ENCODE results near the gene RSL1D1.
"Not testable (repeated sequence)": the region's sequence is repeated elsewhere in the genome, so short reads cannot be mapped to it uniquely, and the experiment has no call there.

The RSL1D1 gene

GRCh38 chr16:11797166-11797956, 54.0 kb downstream of the RSL1D1 start, which contains the start of gene ZC3H7A:
TSS of gene ZC3H7A (minus strand) at chr16:11797258. CDS start at chr16:11782354, 14,904 bp downstream.
- DNase-seq: peak; percentile 90 to 91

DNA sequence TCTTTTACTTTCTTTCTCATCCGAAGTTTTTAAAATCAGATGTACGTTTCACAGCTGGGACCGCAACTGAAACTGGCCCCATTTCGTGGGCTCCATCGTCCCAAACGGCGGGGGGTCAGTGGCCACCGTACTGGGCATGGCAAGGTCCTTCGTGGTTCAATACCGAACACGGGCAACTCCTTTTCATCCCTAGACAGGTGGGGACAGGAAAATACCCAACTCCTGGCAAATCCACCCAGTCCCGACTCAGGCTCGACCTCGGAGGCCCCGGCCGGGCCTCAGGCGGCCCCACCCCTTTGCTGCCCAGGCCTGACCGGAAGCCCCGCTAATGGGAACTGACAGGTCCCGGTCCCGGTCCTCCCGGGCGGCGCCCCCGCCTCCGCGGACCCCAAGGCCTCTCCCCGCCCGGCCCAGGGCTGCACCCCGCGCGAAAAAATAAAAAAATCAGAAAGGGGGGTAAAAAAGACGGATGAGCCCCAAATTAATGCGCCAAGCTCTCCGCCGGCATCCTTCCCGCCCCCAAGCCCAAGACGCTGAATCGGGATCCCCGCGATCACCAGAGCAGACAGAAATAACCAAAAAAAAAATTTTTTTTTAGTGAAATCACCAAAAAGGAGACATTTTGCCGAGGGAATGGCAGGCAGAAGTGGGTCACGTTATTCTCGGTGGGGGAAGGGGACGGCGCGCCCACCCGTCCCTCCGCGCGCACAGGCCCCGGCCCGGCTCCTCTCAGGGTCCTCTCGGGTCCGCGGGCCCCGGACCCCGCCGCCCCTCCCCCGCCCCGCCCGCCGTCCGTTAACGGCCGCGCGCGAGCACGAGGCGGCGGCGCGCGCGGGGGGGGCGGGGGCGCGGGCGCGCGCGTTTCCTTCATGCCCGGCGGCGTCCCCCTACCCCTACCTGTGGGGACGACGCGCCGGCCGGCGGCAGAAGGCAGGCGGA, 54.8 kb downstream of the RSL1D1 start:
- DNase-seq: peak; percentile 8 to 10

GRCh38 chr16:11795887-11796226, 55.5 kb downstream of the RSL1D1 start:
- no peak for DNase-seq

- DNase-seq: no peak
Measured at GRCh38 chr16:11794996-11795886, 56.1 kb downstream of the RSL1D1 start.

DNA sequence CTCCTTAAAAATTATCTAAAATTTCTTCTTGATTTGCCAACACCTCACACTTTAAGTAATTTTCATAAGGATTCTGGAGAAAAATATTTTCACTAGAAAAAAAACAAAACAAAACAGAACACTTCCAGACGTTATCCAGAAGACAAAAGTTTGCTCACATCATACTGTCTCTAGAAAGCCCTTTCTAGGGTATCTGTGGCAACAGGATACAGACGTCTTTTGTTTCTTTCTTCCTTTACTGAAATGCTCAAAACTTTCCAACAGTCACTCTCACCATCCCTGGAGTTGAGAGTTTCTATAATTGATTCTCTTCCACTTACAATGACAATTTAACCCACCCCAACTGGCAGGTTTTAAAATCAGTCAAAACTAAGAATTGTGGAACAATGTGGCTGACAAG, 56.9 kb downstream of the RSL1D1 start:
- no peak for DNase-seq

GRCh38 chr16:11793840-11794239, 57.5 kb downstream of the RSL1D1 start:
- peak in 1 of 2 experiments; percentile 13 for DNase-seq

- DNase-seq: no peak
Measured at GRCh38 chr16:11792410-11793241, 58.7 kb downstream of the RSL1D1 start.

DNA sequence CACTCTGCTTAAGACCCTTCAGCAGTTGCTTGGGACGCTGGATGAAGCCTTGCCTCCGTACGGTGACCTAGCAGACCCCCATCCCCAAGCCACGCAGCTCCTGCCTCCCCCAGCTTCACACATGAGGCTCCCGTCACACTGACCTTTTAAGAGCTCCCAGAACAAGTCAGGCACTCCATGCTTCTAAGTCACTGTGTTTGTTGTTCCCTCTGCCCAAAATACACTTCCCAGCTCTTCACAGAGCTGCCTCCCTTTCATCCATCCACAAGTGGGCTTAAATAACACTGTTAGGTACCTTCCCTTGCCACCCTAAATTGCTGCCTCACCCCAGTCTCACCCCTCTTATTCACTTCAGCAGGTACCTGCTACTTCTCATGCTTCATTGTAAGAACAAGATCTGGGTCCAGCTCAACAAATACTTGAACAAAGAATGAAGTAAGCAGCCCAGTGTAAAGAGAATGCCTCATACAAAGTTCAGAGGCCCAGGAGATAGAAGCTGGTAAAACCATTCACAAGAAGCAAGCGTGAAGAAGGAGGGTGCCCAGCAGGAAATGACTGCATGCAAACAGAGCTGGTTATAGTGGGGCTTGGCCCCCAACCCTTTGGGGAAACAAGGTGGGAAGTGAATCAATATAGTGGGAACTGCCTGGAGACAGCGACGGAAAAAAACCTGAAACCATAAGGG, 60.1 kb downstream of the RSL1D1 start:
- no peak for DNase-seq

DNA sequence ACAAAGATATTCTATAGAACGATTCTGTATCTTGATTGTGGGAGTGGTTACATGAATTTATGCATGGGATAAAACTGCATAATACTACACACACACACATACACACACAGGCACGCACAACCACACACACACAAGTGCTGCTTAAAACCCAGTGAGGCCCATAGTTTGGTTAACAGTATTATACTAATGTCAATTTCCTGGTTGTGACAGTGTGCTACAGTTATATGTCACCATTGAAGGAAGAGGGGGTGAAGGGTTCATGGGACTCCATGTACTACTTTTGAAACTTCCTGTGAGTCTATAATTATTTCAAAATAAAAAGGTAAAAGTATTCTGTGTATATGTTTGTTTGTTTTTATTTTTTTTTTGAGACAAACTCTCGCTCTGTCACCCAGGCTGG, 62.4 kb downstream of the RSL1D1 start:
- no peak for DNase-seq

DNA sequence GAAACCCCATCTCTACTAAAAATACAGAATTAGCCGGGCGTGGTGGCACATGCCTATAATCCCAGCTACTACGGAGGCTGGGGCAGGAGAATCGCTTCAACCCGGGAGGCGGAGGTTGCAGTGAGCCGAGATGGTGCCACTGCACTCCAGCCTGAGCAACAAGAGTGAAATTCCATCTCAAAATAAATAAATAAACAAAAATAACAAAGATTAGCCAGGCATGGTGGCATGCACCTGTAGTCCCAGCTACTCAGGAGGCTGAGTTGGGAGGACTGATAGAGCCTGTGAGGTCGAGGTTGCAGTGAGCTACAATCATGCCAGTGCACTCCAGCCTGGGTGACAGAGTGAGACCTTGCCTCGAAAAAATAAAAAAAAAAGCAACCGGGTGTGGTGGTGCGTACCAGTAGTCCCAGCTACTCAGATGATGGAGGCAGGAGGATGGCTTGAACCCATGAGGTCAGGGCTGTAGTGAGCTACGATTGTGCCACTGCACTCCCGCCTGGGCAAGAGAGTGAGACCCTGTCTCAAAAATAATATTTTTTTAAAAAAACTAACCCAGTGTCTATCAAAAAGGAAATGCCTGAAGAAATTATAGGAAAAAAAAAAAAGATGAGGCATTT, 66.3 kb downstream of the RSL1D1 start:
- not testable (repeated sequence) for DNase-seq

- not testable (repeated sequence) for DNase-seq
Measured at GRCh38 chr16:11784381-11784780, 67.0 kb downstream of the RSL1D1 start.

- DNase-seq: no peak
Measured at GRCh38 chr16:11784038-11784369, 67.3 kb downstream of the RSL1D1 start.
